HG02759 (cell line): Measurements from ENCODE around the gene GNPTAB.

Experiments used
- ATAC-seq: cut with Tn5 transposase; IDR thresholded peaks from one replicate; pipeline ENCODE4 v1.9.1; 2021; ENCODE audit warnings: mild to moderate bottlenecking, moderate library complexity; ENCODE audit not compliant: unreplicated experiment

The GNPTAB gene

GRCh38 chr12:101809208-101809607, 21.6 kb downstream of the GNPTAB start:
- ATAC-seq, result no peak

- no peak for ATAC-seq
These were observed 24.5 kb downstream of the GNPTAB start for GRCh38 chr12:101806265-101806664.

GRCh38 chr12:101804409-101804808, 26.4 kb downstream of the GNPTAB start:
- ATAC-seq, result no peak

- no peak for ATAC-seq
These were observed 26.8 kb downstream of the GNPTAB start for GRCh38 chr12:101803978-101804377.

GRCh38 chr12:101802486-101802885, 28.3 kb downstream of the GNPTAB start:
- no peak for ATAC-seq

GRCh38 chr12:101799774-101800173, 31.0 kb downstream of the GNPTAB start:
- no peak for ATAC-seq

- no peak for ATAC-seq
These were observed 35.0 kb downstream of the GNPTAB start for GRCh38 chr12:101795786-101796185.

- no peak for ATAC-seq
These were observed 35.7 kb downstream of the GNPTAB start for GRCh38 chr12:101795013-101795412.

- no peak for ATAC-seq
These were observed 36.2 kb downstream of the GNPTAB start for GRCh38 chr12:101794574-101794973.

GRCh38 chr12:101793401-101793800, 37.4 kb downstream of the GNPTAB start:
- no peak for ATAC-seq

- no peak for ATAC-seq
These were observed 38.5 kb downstream of the GNPTAB start for GRCh38 chr12:101792046-101792931.

GRCh38 chr12:101789171-101789570, 41.6 kb downstream of the GNPTAB start:
- ATAC-seq, result no peak

GRCh38 chr12:101785671-101786070, 45.1 kb downstream of the GNPTAB start:
- no peak for ATAC-seq

- no peak for ATAC-seq
These were observed 46.4 kb downstream of the GNPTAB start for GRCh38 chr12:101784376-101784775.

- ATAC-seq, result no peak
These were observed 46.9 kb downstream of the GNPTAB start for GRCh38 chr12:101783838-101784237.

GRCh38 chr12:101783150-101783549, 47.6 kb downstream of the GNPTAB start:
- no peak for ATAC-seq

GRCh38 chr12:101782273-101782731, 48.5 kb downstream of the GNPTAB start:
- no peak for ATAC-seq

GRCh38 chr12:101781834-101782233, 48.9 kb downstream of the GNPTAB start:
- ATAC-seq, result no peak

GRCh38 chr12:101780599-101780998, 50.2 kb downstream of the GNPTAB start:
- ATAC-seq, result no peak

GRCh38 chr12:101779626-101780025, 51.1 kb downstream of the GNPTAB start:
- ATAC-seq, result no peak

GRCh38 chr12:101779200-101779599, 51.6 kb downstream of the GNPTAB start:
- no peak for ATAC-seq

- ATAC-seq, result no peak
These were observed 52.8 kb downstream of the GNPTAB start for GRCh38 chr12:101777978-101778377.

GRCh38 chr12:101777485-101777884, 53.3 kb downstream of the GNPTAB start:
- no peak for ATAC-seq
